Stimulated activated CD4-positive, alpha-beta T cell treated with anti-CD3 and anti-CD28 coated beads, Interleukin-4, amount 100 ng/mL, for 24 hours (primary cell): ENCODE results near the gene LRRFIP1.
"Not testable (repeated sequence)": the region's sequence is repeated elsewhere in the genome, so short reads cannot be mapped to it uniquely, and the experiment has no call there.

Experiments used
- DNase-seq: peaks from one replicate; pipeline ENCODE4 v3.0.0-alpha.2; 2020

Gene LRRFIP1

GRCh38 chr2:237666606-237667005 lies 39.2 kb downstream of the LRRFIP1 start:
- DNase-seq, result no peak

DNA sequence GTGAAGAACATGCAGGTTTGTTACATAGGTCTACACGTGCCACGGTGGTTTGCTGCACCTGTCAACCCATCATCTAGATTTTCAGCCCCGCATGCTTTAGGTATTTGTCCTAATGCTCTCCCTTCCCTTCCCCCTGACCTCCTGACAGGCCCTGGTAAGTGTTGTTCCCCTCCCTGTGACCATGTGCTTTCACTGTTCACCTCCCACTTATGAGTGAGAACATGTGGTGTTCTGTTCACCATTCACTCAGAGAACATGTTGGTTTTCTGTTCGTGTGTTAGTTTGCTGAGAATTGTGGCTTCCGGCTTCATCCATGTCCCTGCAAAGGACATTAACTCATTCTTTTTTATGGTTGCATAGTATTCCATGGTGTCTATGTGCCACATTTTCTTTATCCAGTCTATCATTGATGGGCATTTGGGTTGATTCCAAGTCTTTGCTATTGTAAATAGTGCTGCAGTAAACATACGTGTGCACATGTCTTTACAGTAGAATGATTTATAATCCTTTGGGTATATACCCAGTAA lies 39.7 kb downstream of the LRRFIP1 start:
- not testable (repeated sequence) for DNase-seq

DNA sequence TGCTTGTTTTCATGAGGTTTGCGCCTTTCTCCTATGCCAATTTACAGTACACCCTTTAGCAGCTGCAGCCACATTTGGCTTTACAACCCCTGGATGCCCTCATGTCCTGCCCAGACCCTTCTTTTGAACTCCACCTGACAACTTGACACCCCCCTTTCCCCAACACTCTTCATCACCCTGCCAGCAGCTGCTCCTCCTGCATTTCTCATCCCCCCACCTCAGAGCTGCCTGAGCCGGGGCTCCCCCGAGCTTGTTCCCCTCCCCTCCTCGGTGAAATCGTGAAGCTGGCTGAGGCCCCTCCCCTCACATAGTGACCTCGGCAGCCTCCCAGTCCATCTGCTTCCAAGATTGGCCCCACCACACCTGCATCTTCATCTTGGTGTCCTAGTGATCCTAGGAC lies 40.5 kb downstream of the LRRFIP1 start:
- DNase-seq, result no peak

DNA sequence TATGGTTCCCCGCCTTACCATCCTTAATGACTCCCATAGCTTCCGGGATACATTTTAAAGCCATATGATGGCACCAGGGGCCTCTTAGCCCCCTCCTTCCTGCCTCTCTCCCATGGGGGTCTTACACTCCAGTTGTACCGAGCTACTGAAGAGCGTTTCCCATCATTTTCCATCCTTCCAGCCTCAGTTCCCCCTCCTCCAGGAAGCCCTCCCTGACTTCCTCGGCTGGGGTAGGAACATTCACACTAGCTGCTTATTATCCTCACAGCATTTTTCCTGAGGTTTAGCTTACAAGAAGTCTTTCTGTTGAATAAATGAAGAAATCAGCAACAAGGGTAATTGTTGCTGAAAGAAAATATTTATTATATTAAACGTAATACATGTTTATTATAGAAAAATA lies 41.1 kb downstream of the LRRFIP1 start:
- no peak for DNase-seq

DNA sequence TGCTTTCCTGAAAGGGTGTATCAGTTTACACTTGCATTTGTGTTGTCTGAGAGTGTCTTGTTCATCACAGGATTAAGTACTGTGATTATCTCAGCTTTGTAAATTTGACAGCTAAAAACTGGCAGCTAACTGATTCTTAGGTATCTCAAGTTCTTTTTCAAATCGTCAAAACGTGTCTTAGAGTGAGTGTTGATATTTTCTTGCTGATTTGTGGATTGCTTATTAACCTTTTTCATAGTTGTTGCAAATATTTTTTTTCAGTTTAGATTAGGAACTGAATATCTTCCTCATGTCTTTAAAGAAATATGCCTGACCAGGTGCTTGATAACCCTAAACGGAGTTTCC lies 41.9 kb downstream of the LRRFIP1 start:
- DNase-seq, result no peak

DNA sequence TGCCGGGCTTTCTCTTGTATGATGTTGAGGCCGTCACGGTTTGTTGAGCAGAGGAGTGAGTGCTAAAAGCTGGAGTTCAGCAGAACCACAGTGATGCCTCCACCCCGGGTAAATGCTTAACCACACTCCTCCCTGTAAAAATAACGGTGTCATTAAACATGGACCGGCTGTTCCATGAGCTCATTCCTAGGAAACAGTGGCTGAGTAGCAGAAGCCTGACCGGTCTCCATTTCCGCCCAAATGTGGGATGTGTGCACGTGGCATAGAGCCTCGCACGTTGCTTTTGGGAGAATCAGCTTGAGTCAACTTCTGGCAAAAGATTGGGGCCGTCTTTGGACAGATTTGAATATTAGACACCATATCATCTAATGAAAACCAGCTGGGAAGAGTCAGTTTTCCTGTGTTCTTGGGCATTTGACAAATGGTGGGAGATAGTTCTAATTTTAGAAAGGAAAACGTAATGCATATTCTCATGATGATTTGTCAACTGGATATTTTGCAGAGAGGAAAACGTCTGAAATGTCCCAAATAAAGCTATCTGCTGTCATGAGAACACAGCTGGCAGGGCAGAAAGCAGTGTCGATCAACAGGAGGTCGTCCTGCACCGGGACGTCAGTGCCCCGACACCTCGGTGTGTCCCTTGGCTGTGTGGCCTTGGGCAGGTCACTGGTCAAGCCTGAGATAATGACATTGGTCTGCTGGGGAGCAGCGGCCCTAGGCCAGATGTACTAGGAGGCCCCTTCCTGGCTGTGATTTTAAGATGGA lies 42.4 kb downstream of the LRRFIP1 start:
- no peak for DNase-seq

DNA sequence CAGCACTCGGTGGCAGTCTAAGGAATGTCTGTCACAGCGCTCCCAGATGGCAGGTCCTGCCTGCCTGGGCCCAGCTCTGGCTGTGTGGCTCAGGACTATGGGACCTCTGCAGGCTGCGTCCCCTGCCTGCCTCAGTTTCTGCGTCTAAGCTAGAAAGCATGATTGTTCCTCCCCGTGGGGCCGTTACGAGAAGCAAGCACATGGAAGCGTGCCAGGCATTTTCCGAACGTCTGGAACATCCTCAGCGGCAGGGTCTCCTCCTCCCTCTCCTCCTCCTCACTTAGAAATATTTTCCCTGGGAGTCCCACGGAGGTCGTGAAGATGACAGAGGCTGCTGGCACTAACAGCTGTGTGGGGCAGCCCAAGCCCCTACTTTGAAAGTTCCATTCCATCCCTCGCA lies 43.3 kb downstream of the LRRFIP1 start:
- no peak for DNase-seq

DNA sequence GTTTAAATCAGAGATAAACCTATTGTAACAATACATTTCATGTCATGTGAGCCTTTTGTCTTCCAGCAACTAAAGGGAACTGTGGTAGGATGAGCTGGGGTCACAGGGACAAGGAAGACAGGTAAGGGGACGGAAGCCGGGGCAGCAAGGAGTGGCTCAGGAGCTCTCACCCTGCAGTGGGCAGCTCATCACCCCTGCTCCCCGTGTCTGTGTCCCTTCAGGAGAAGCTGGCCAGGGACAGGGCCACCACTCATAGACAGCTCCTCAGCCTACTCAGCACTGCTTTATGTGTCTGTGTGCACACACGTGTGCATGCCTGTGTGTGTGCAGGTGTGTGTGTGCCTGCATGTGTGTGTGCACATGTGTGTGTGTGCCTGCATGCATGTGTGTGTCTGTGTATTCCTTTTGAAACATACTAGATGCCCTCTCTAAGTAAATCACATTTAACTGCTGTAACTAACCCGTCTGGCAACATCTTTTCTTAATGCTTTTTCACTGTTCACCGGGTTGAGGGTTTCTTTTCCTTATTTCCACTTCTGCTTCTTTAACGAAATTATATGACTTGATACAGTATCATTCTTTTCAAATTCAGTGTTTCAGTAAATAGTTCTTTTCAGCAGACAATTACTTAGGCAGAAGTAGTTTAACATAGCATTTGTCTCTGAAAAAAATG lies 44.2 kb downstream of the LRRFIP1 start:
- DNase-seq, result no peak

GRCh38 chr2:237672731-237673129 lies 45.3 kb downstream of the LRRFIP1 start:
- DNase-seq, result peak; percentile 24

- peak; percentile 89 for DNase-seq
These were observed 46.0 kb downstream of the LRRFIP1 start for GRCh38 chr2:237673130-237674001.

- DNase-seq, result peak; percentile 77
These were observed 47.4 kb downstream of the LRRFIP1 start for GRCh38 chr2:237674731-237675276.

DNA sequence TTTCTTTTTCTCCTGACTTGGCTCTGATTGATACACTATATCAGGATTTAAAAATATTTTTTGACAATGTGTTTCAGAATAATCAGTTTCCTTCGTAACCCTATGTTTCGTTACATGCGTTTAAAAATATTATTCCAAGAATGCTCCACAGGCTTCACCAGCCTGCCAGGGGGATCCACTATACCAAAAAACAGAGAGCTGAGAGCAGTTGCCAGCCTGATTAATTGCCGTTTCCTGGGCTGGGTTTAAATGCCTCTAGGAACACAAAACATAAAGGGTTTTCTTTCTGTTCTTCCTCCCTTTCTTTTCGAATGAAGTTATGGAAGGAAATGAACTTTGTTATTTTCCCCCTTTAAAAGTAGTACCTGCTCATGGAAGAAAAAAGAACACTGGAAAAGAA lies 47.9 kb downstream of the LRRFIP1 start:
- no peak for DNase-seq

DNA sequence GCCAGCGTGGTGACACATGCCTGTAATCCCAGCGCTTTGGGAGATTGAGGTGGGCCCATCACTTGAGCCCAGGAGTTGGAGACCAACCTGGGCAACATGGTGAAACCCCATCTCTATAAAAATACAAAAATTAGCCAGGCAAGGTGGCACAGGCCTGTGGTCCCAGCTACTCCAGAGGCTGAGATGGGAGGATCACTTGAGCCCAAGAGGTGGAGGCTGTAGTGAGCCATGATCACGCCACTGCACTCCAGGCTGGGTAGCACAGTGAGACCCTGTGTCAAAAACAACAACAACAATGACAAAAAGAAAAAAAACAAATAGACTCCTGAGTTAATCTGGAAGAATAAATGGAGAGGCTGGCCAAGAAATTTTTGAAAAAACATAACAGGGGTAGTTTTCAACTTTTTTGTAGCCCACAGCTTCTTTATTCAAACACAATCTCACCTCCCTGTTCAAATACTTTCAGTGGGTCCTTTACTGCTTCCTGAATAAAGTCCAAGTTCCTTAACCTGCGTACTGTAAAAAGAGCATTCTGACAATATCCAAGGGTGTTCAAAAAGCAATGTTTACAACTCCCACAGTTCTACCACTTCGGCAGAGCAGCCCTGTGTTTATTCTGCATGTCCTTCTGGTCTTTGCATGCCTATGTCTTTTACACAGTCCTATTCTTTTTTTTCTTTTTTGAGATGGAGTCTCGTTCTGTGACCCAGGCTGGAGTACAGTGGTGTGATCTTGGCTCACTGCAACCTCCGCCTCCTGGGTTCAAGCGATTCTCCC lies 53.5 kb downstream of the LRRFIP1 start:
- no peak for DNase-seq

GRCh38 chr2:237682151-237682550 lies 54.8 kb downstream of the LRRFIP1 start:
- no peak for DNase-seq

GRCh38 chr2:237682856-237683670 lies 55.7 kb downstream of the LRRFIP1 start:
- no peak for DNase-seq

GRCh38 chr2:237685408-237685807 lies 58.0 kb downstream of the LRRFIP1 start:
- DNase-seq, result no peak

DNA sequence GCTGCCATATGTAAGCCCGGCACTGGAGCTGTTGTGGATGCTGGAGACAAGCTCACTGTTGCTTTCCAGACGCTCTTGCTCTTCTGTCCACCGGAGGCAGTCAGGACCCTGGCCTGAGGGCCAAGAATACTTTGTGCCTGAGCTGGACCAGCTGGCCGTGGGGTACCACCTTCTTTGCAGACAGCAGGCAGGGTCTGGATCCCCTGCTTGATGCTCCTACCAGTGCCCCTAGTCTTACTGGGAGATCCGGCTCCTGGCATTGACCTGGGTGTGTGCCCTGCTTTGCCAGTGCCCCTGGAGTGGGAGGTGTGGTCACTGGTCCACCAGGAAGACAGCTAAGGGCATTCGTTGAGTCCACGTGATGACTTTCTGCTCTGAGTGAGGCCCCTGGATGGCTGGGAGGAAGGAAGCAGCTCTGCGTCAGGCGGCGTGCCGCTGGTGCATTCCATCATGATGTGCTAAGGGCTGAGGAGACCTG lies 59.3 kb downstream of the LRRFIP1 start:
- no peak for DNase-seq

DNA sequence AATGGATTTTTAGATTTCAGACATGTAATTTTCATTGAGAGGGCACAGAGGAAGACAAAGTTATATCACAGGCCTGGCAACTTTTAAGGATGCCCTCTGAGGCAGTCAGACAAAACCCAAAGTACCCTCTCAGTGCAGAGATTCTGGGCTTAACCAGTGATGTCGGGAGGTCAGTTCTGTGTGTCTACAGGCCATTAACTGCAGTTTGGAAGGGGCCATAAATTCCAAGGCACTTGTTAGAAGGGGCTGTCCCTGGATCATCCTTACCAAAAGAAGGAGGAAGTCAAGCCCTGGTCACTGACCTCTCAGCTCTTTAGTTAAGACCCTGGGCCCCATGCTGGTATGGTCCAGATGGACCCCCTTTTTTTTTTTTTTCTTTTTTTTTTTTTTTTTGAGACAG lies 60.7 kb downstream of the LRRFIP1 start:
- no peak for DNase-seq

DNA sequence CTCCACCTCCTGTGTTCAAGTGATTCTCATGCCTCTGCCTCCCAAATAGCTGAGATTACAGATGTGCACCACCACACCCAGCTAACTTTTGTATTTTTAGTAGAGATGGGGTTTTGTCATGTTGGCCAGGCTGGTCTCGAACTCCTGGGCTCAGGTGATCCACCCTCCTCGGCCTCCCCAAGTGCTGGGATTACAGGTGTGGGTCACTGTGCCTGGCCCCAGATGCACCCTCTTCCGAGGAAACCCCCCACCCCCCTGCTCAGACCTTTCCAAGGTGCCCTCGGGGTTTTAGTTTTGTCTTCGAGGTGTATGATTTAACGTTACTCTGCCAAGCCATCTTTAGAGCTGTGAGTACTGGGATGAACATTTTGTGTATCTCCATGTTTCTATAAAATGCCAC lies 61.2 kb downstream of the LRRFIP1 start:
- DNase-seq, result not testable (repeated sequence)

GRCh38 chr2:237689336-237690131 lies 62.1 kb downstream of the LRRFIP1 start:
- no peak for DNase-seq
